GM21390 (cell line): ENCODE data around the gene SHISA9.

Experiments used
- ATAC-seq: cut with Tn5 transposase; IDR thresholded peaks from one replicate; pipeline ENCODE4 v1.9.1; 2021; ENCODE audit not compliant: unreplicated experiment

The SHISA9 gene

GRCh38 chr16:13244770-13245169 lies 343.4 kb downstream of the SHISA9 start:
- no peak for ATAC-seq

- no peak for ATAC-seq
Observed at GRCh38 chr16:13245713-13246377, 344.4 kb downstream of the SHISA9 start.

- ATAC-seq = no peak
Observed at GRCh38 chr16:13254998-13255614, 353.7 kb downstream of the SHISA9 start.

DNA sequence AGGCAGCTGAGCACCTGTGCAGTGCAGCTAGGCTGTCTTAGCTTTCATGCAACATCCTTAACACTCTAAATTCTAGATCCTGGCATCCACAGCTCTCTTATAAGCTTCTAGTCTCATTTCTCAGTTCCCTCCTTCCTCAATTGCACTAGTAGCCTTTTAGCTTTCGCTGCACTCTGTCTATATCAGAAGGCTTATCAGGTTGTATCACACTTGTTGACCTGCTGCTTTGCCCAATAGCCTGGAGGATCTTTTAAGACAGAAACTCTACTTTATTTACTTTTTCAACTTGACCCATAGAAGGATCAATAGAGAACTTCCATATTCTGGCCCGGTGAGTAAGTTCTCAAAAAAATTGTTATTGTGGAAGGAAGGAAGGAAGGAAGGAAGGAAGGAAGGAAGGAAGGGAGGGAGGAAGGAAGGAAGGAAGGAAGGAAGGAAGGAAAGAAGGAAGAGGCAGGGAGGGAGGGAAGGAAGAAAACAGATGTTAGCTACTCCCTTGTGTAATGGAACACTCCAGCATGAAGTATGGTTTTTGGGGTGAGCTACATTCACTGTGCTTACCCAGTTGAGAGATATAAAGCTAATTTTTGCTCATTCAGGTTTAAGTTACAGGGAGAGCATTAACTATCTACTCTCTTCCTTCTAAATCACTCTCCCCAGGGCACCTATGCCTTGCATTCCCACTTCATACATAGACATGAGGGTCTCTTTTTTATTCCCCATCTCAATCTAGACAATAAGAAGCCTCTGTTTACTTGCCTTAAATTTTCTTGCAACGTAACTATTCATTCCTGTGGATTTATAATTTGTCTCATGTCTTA lies 361.1 kb downstream of the SHISA9 start:
- ATAC-seq = no peak

DNA sequence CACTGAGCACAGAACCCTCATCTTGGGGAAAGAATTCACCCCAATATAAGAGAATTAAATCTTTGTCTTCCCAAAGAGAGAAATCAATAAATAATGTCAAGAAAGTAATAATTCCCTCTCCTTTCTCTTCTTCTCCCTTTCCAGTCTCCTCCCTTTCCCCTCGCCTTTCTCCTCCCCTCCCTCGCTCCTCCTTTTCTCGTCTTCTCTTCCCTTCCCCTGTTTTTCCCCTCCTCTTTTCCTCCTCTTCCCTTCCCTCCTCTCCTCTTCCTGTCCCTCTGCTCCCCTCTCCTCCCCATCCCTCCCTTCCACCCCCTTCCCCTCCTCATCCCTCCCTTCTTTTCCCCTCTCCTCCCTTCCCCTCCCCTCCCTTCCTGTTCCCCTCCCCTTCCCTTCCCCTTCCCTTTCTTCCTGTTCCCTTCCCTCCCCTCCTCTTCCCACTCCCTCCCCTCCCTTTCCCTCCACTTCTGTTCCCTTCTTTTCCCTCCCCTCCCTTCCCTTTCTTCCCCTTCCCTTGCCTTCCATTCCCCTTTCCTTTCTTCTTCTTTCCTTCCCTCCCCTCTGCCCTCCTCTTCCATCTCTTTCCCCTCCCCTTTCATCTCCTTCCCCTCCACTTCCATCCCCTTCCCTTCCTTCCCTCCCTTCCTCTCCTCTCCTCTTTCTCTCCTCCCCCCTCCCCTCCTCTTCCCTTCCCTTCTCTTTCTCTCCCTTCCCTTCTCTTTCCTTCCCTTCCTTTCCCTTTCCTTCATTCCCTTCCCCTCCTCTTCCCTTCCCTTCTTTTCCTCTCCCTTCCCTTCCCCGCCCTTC lies 363.6 kb downstream of the SHISA9 start:
- no peak for ATAC-seq

GRCh38 chr16:13269359-13269758 lies 368.0 kb downstream of the SHISA9 start:
- no peak for ATAC-seq

DNA sequence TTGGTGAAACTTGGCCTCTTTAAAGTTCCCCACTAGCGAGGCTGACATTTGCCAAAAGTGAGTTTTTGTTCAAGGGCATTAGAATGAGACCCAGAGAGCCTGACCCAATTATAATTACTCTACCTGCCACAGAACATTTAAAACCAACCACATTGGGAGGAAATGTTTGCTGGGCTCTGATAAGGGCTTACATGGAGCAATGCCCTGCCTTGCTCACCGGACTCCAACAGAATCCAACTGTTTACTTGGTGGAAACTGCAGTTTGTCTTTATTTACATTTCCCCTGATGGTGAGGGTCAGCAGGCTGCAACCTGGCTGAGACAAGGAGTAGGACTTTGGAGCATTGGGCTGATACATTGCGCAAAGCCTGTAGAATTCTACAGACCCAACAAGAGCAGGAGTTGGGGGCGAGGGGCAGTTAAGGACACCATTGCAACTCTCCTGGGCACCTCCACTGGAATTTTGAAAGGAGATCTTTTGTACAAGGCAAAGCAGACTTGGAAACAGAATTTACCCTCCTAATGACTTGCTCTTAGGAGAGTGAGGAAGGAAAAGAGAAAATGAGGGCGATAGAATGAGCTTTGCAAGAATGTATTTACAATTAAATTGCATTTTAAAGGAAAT lies 368.6 kb downstream of the SHISA9 start:
- no peak for ATAC-seq

DNA sequence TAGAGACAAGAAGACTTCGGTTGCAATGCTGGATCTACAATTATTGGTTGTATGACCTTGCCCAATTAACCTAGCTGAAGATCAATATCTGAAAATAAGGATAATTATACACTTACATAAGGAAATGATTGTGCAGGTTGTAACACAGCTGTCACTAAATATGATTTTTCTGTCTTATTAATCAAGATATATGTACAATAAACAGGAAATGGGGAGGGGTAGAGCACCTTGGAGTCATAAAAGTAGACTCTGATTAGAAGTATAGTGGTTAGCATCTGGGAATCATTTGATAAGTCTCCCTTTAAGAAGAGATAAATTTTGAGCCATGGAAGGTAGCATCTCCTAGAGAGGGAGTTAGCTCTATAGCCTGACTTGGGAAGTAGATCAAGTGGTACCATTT lies 369.2 kb downstream of the SHISA9 start:
- ATAC-seq = no peak

- no peak for ATAC-seq
Observed at GRCh38 chr16:13289515-13289914, 388.1 kb downstream of the SHISA9 start.
